ENCODE data around the gene MICOS13.
"Not testable (repeated sequence)": the region's sequence is repeated elsewhere in the genome, so short reads cannot be mapped to it uniquely, and the experiment has no call there.

MICOS13 gene

GRCh38 chr19:5680437-5681368 lies at the start of gene MICOS13, which contains the start of gene HSD11B1L:
Gene MICOS13, minus strand, starts transcription at chr19:5680516. Its CDS starts 30 bp downstream, at chr19:5680486.
Gene HSD11B1L, plus strand, starts transcription at chr19:5681027. Its CDS starts 3,806 bp downstream, at chr19:5684833.
- DNase-seq, result peak; percentile 98

- no peak for DNase-seq
Observed at GRCh38 chr19:5727453-5728050, 47.2 kb upstream of the MICOS13 start.

GRCh38 chr19:5719961-5720790 lies 39.9 kb upstream of the MICOS13 start, which contains the start of the genes CATSPERD and LONP1:
Gene CATSPERD, plus strand, starts transcription at chr19:5720637. Its CDS starts 101 bp downstream, at chr19:5720738.
Gene LONP1, minus strand, starts transcription at chr19:5720146. Its CDS starts 14 bp downstream, at chr19:5720132.
- DNase-seq, result peak; percentile 98

GRCh38 chr19:5719274-5719960 lies 39.1 kb upstream of the MICOS13 start:
- DNase-seq, result peak; percentile 18

GRCh38 chr19:5718579-5719273 lies 38.4 kb upstream of the MICOS13 start:
- DNase-seq, result no peak

GRCh38 chr19:5718037-5718578 lies 37.8 kb upstream of the MICOS13 start:
- DNase-seq, result no peak

GRCh38 chr19:5717215-5717935 lies 37.1 kb upstream of the MICOS13 start:
- DNase-seq, result no peak

GRCh38 chr19:5714816-5715215 lies 34.5 kb upstream of the MICOS13 start:
- DNase-seq, result no peak

- DNase-seq, result no peak
Observed at GRCh38 chr19:5713228-5713627, 32.9 kb upstream of the MICOS13 start.

GRCh38 chr19:5711713-5712161 lies 31.4 kb upstream of the MICOS13 start:
- no peak for DNase-seq

- no peak for DNase-seq
Observed at GRCh38 chr19:5711025-5711424, 30.7 kb upstream of the MICOS13 start.

- DNase-seq, result no peak
Observed at GRCh38 chr19:5707576-5708575, 27.6 kb upstream of the MICOS13 start.

GRCh38 chr19:5706876-5707573 lies 26.7 kb upstream of the MICOS13 start:
- no peak for DNase-seq

GRCh38 chr19:5705552-5705951 lies 25.2 kb upstream of the MICOS13 start:
- DNase-seq, result no peak

GRCh38 chr19:5703819-5704818 lies 23.8 kb upstream of the MICOS13 start:
- no peak for DNase-seq

- DNase-seq, result not testable (repeated sequence)
Observed at GRCh38 chr19:5702053-5702410, 21.7 kb upstream of the MICOS13 start.

- DNase-seq, result no peak
Observed at GRCh38 chr19:5700455-5701092, 20.3 kb upstream of the MICOS13 start.

Data from activated gamma-delta T cell treated with Interleukin-2 at 50 U/mL for 16 hours (primary cell).